GM18498 (cell line): Measurements from ENCODE around the gene VEGFA.

Experiments used
- ATAC-seq: cut with Tn5 transposase; IDR thresholded peaks from one replicate; pipeline ENCODE4 v1.9.1; 2021; ENCODE audit warnings: mild to moderate bottlenecking, moderate library complexity; ENCODE audit not compliant: unreplicated experiment

Gene VEGFA

GRCh38 chr6:43784049-43784855, 14.2 kb downstream of the VEGFA start:
- no peak for ATAC-seq

GRCh38 chr6:43785220-43785752, 15.3 kb downstream of the VEGFA start:
- no peak for ATAC-seq

- ATAC-seq, result no peak
These were observed 15.9 kb downstream of the VEGFA start for GRCh38 chr6:43785904-43786303.

GRCh38 chr6:43786664-43787329, 16.8 kb downstream of the VEGFA start:
- ATAC-seq, result no peak

- ATAC-seq, result no peak
These were observed 18.3 kb downstream of the VEGFA start for GRCh38 chr6:43788301-43788700.

- no peak for ATAC-seq
These were observed 19.4 kb downstream of the VEGFA start for GRCh38 chr6:43789447-43789846.

- ATAC-seq, result no peak
These were observed 20.0 kb downstream of the VEGFA start for GRCh38 chr6:43790031-43790430.

- no peak for ATAC-seq
These were observed 21.9 kb downstream of the VEGFA start for GRCh38 chr6:43791745-43792422.

GRCh38 chr6:43793154-43793874, 23.3 kb downstream of the VEGFA start:
- ATAC-seq, result no peak

GRCh38 chr6:43793875-43794242, 23.8 kb downstream of the VEGFA start:
- no peak for ATAC-seq

GRCh38 chr6:43795421-43795820, 25.4 kb downstream of the VEGFA start:
- ATAC-seq, result no peak

GRCh38 chr6:43796168-43796567, 26.2 kb downstream of the VEGFA start:
- ATAC-seq, result no peak

- ATAC-seq, result no peak
These were observed 27.2 kb downstream of the VEGFA start for GRCh38 chr6:43796903-43797890.

GRCh38 chr6:43797919-43798318, 27.9 kb downstream of the VEGFA start:
- ATAC-seq, result no peak

- no peak for ATAC-seq
These were observed 28.9 kb downstream of the VEGFA start for GRCh38 chr6:43798688-43799444.

GRCh38 chr6:43799551-43800297, 29.7 kb downstream of the VEGFA start:
- ATAC-seq, result no peak

GRCh38 chr6:43800298-43800623, 30.2 kb downstream of the VEGFA start:
- no peak for ATAC-seq

GRCh38 chr6:43800746-43801494, 30.9 kb downstream of the VEGFA start:
- ATAC-seq, result no peak
